Stimulated activated CD8-positive, alpha-beta memory T cell treated with anti-CD3 and anti-CD28 coated beads, Interleukin-7, amount 100 ng/mL, for 24 hours (primary cell): Measurements from ENCODE around the gene DHCR7.
A peak's percentile ranks its signal among the peaks of the same experiment; 100 is the strongest.

ENCODE experiments used
- DNase-seq: peaks from one replicate; pipeline ENCODE4 v3.0.0-alpha.2; 2020; ENCODE audit warnings: low read depth

Gene DHCR7

DNA sequence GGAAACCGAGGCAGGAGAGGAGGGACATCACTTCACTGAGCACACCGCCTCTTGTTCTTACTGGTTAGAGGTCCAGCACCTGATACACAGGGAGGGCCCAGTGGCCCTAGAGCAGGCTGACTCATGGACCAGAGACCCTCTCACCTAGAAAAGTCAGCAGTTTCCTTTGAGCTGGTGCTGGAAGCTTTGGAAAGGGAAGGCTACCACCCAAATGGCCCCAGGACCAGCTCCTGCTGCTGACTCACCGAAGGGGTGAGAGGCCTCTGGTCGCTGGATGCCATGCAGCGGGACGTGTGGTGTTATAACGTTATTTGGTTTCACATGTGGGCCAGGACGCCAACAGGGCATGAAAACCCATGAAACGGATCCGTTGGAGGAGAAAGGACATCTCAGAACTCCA, 8.6 kb upstream of the DHCR7 start:
- DNase-seq: no peak

DNA sequence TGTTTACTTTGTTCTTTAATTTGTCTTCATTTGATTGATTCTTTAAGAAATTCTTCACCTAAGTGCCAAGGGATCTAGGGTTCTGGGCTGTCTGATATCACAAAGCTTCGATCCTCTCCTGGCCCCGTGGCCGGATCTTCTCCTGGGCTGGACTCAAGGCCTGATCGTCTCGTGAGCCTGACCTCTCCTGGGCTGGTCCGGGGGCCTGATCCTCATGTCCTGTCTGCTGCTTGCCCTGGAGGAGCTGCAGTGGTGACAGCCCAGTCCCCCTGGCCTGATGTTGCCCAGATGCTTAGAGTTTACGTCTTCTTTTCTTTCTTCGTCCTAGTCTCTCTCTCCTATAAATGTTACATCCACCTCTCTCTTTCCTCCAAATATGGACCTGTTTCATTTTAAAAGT, 8.1 kb upstream of the DHCR7 start:
- no peak for DNase-seq

DNA sequence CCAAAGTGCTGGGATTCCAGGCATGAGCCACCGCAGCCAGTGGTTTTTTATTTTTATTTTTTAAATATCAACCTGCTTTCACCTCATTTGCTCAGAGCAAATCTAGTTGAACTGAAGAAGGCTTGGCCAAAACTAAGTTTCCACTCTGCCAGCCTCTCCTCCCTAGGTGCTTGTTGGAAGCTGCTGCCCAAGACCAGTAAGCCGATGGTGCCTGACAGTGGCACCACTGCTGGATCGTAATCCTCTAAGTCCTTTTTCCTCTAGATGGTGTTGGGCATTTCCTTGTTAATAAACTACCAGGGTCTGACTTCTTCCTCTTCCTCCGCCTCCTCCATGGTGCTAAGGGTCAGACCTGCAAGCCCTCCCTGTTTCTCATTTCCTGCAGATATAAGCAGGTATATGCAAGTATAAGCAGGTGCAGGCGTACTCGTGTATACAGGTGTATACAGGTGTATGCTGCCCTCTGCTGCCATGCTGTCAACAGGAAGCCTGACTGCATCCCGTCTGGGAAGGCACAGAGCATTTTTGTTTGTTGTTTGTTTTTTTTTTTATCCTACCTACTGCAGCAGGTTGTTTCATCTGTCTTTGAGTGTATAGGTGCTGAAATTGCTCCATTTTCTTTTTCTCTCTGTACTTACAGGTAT, 6.4 kb upstream of the DHCR7 start:
- DNase-seq: no peak

DNA sequence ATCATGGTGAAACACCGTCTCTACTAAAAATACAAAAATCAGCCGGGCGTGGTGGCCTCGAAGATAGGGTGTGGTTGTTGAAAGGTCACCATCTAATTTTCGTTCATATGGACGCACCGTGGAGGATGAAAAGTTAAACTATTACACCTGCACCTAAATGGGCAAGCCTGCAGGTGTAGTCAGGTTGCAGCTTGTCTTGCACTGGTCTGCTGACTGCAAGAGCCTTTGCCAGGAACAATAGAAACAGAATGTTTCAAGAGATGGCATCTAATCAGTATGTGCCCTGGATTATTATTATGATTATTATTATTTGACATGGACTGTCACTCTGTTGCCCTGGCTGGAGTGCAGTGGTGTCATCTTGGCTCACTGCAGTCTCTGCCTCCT, 5.7 kb upstream of the DHCR7 start:
- DNase-seq: no peak

DNA sequence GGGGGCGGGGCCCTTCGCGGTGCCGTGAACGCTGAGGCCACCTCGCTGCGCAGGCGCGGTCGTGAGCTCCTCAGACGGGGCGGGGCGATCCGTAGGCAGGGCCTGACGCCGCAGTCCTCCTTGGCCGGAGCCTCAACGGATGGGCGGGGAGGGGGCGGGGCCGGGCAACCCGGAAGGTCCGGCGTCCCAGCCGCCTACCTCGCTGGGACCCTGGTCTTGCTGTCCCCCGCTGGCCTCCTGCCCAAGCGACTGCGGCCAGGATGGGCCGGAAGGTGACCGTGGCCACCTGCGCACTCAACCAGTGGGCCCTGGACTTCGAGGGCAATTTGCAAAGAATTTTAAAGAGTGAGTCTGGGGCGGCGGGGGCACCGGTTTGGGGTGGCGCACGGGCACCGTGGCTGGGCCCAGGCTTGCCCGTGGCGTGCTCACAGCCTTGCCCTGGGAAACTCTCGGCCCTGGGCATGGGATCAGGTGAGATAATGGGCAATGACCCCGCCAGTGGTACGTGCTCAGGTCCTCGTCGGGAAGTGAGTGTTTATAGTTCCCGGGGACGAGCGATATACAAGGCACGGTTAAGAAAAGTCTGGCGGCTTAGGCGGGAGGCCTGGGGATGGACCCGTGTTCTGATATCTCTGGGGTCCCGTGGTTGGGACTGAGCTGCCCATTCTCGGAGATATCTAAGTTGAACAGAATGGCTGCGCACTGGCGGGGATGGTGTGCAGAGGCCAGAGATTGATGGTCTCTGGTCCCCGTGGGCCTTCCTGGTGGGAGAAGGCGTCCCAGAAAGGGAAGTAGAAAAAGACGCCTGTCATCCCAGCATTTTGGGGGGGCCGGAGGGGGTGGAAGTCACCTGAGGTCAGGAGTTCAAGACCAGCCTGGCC, 5.1 kb upstream of the DHCR7 start, which contains the start of gene NADSYN1:
Gene NADSYN1, plus strand, starts transcription at position 167 of the 881 bp plus-strand sequence. Its CDS starts 94 bp downstream, at position 261.
- DNase-seq: peak; percentile 88

DNA sequence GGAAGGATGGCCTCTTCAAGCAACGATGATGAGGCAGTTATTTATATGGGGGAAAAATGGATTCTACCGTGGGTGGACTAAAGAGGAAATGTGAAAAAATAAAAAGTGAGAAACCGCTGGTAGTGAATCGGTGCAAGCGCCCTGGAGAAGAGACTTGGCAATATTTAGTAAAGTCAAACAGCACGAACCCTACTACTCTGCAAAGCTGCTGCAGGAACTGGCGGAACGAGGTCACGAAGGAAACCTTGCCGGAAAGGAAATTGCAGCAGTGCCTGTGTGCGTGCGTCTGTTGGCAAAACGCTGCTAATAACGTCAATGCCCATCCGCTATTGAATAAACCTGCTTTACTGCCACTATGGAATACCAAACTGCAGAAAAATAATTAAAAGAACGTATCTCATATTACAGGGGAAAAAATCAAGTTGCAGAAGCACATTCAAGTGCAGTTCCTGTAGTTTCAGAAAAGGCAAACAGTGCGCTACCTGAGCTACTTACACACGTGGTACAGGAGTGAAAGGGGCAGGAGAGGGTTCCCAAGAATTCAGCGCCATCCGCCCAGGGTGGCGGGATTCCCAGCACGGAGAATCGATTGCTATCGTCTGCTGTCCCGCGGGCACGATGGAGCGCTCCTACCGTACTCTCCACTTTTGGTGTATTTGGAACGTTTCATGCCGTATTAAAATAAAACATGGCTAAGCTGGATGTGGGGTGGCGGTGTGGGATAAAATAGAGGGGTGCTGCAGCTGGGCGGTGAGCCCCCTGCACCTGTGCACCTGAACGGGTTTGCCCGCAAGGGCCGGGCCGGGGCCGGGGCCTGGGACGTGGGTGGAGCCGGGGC, 4.2 kb upstream of the DHCR7 start:
- DNase-seq: no peak

DNA sequence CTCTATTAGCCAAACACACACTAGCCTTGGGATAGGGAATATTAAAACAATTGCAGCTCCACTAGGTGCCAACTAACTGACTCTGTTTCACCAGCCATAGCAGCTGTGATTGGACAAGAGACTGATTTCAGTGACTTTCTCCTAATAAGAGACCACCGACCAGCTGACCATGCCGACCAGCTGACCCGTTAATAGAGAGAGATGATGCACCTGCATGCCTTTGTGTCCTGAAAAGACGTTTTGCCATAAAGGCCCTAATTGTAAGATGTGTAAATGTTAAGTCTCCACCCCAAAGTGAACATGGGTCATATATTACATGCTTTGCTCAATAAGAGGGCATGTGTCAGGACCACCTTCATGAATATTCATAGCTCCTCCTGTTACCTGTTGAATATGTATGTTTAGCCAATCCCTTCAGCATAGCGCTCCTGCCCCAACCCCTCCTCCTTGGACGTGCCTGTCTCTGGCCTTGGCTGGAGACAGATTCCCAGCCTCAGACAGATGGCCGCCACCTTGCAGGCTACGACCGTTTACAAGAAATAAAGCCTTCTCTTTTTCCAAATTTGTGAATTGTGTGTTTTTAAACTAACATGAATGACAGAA, 3.5 kb upstream of the DHCR7 start:
- DNase-seq: no peak

DNA sequence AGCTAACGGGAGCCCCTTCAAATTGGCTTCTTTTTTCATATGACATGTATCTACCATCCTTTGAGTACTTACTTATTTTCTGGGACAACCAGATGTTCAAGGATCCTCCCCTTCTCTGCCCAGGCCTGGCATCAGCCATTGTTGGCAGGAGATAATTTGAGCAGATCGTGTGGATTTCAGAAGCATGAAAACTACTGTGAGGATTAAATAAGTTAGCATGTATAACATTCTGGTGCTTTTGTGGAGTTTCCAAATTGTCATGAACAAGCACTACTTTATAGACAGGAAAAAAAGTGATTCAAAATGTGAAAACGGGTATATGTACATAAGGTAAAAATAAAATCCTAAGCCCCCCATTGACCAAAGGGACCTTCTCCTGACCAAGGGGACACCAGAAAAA, 2.7 kb upstream of the DHCR7 start:
- no peak for DNase-seq

DNA sequence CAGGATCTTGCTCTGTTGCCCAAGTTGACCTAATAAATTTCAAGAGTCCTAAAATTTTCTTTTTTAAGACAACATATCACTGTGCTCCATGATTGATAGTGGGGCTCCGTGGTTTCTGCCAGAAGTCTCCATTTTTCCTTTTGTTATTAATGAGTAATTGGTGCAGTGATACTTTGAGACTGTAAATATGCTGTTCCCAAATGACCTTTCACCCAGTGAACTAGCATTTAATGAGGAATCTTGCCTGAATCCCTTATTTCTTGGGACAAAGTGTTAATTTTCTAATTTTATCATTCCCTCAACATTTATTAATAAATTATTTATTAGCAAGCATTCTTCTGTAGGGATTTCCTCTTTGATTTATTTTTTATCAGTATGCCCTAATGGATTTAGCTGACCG, 2.3 kb upstream of the DHCR7 start:
- no peak for DNase-seq

DNA sequence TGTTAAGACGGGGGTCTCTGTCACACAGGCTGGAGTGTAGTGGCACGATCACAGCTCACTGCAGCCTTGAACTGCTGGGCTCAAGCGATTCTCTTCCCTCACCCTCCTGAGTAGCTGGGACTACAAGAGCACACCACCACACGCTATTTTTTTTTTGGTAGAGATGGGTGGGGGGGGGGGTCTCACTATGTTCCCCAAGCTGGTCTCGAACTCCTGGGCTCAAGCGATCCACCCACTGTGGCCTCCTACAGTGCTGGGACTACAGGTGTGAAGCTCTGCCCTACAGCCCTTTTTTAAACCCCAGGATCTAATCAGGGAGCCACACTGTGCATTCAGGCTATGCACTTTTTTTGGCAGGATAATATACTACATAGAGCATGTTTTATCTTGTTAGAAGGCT, 1.4 kb upstream of the DHCR7 start:
- DNase-seq: no peak

DNA sequence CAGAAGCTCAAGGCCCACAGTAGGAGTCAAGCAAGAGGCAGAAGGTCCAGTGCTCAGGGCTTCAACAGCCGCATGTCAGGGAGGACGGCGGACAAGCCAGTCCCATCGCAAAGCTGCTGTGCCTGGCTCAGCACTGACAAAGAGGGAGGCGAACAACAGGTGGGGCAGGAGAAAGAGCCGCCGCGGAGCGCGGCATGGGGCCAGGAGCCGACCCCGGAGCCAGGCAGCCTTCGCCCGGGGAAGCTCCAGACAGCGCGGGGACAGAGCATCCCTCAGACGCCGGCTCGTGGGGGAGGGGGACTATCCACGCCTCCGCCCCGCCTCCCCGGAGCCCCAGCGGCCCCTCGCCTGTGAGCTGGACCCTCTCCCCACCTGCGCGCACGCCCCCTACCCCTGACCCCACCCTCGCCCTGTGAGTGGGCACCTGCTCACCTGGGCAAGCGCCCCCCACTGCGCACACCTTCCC, 369 bp downstream of the DHCR7 start:
- DNase-seq: no peak

DNA sequence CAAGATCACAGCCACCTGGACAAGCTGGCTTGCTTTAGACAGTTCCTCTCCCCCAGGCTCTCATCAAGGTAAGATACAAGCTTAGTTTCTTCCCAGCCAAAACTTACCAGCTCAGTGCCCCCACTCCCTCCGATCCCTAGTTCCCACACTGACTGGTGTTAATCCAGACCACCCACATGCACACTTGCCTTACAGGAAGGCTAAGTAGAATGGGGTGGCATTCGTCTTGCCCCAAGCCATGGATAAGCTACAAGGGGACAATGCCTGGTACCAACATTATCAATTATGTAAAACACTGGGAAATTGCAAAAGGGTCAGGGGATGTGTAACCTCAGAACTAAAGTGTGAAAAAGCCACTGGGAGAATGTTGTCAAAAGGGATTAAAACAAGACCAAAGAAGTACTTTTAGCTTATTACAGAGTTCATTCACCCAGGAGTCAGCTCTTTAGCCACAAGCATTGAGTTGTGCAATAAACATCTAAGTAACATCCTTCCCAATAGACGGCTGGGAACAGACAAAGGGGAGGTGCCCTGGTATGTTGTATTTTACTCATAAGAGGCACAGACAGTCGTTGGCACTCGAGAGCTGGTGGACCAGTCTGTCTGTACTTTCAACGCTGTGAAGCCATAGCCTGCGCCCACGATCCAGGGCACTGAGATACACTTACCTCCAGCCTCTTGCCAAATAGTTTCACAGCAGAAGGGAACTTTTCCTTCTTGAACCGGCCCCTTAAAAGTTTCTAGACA, 1.1 kb downstream of the DHCR7 start:
- DNase-seq: no peak

DNA sequence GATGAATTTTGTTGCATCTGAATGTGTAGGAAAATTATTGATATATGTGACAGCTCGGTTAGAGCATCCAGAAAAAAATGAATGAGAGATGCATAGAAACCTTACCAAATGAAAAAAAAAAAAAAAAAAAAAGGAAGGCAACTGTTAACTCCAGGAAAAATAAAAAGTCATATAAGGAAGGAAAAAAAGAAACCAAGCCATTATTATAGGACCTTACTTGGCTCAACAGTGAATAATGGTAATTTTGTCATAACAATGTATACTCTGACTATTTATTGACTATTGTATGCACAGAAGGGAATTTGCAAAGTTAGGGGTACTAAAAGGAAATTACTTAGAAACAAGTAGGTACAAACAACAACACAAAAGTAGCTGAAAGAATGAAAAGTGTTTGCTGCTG, 2.0 kb downstream of the DHCR7 start:
- DNase-seq: no peak

DNA sequence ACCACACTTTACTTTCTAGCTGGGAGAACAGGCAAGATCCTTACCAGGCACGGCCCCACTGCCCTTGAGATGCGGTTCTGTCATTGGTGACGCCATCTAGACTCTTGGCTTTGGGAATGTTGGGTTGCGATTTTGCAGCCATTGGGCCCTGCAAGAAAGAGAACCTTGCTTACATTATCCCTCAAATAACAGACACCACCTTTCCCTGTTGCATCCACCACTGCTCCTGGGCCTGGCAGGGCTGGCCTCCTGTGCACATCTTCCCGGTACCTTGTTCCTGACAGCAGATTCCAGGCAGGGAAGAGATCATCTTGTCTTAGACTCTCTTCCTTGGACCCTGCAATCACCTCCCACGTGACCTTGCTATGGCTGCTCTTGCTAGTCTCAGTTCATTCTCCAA, 3.4 kb downstream of the DHCR7 start:
- DNase-seq: no peak

DNA sequence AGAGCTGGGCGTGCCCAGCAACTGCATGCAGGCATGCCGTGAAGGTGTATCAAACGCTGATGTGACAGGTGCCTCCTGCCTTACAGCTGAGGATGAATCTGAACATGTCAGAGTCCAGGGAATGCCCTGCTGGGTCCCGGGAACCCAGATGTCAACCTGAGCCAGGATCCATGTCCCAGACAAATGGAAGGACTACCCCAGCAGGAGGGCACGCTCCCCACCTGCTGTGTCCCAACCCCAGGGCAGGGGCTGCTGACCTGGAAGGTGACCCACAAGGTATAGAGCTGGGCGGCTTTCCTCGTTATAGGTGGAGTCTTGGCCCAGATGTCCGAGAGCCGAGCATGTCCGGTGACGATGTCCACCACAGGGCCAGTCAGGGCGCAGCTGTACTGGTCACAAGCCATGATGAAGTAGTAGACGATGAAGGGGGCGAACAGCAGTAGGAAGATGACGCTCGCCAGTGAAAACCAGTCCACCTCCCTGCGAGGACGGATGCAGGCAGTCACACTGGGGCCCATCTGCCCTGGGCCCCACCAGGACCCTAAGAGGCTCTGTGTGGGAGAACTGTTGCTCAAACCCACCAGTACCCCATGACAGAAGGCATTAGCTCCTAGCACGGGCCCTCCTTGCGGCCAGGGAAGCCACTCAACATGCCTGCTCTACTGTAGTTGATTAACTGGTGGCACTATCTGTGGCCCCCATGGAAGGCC, 4.3 kb downstream of the DHCR7 start:
- DNase-seq: no peak

DNA sequence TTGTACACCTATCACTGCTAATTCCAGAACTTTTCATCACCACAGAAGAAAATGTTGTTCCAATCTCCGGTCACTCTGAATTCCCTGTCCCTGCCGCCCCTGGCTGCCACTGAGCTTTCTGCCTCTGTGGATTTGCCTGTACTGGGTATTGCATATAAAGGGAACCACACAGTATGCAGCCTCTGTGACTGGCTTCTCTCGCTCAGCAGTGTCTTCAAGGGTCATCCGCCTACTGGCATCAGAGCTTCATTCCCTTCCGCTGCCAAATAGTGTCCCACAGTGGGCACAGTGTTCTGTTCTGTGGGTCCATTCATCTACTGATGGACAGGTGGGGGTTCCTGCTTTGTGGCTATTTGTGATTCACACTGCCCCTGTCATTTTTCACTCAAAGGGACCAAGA, 5.3 kb downstream of the DHCR7 start:
- no peak for DNase-seq

DNA sequence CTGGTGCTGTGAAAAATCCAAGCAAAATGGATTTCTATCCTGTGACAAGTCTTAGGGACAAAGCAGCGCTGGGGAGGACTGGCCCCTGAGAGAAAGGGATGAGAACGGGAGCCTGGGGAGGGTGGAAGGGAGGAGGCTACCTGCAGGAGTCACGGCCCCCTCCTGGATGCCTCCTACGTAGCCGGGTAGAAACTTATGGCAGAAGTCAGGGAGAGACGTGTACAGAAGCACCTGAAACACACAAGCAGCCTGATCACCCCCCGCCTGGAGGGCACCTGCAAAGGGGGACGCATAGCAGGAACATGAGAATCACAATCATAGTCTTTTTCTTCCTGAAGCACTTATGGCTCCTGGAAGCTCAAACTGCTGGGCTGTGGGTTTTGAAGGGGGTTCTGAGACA, 6.1 kb downstream of the DHCR7 start:
- DNase-seq: no peak

DNA sequence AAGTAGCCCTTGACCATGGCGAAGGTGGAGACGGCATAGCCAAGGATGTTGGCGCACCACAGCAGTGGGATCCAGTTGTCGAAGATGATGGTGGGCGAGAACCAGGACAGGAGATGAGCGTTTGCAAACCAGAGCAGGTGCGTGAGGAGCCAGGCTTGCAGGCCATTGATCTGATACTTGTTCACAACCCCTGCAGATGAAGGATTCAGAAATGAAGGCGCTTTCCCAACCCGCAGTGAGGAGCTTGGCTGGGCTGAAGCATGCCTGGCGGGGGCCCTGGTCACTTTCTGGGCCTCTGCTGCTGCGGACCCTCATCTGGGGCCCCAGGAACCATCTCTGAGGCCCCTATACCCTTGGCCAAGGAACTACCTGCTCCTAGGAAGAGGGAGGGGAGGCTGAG, 6.9 kb downstream of the DHCR7 start:
- DNase-seq: no peak

DNA sequence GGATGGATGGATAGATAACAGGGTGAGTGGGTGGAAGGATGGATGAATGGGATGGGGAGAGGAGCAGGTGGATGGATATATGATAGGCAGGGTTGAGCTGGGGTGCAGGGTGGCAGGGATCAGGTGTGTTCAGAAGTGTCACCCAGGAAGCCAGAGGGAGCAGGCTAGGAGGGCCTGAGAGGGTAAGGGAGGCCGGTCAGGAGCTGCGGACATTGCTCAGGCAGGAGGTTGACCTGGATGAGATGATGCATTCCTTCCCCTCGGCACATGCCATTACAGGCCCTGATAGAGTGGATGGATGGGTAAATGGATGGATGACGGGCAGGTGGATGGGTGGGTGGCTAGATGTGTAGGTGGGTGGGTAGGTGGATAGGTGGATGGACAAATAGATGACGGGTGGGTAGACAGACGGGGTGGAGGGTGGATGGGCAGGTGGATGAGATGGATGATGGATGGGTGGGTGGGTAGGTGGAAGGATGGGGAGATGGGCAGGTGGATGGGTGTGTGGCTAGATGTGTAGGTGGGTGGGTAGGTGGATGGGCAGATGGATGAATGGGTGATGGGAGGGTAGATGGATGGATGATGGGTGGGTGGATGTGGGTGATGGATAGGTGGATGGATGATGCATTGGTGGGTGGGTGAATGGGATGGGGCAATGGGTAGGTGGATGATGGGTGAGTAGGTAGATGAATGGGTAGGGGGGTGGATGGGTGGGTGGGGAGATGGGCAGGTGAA, 8.0 kb downstream of the DHCR7 start:
- no peak for DNase-seq

DNA sequence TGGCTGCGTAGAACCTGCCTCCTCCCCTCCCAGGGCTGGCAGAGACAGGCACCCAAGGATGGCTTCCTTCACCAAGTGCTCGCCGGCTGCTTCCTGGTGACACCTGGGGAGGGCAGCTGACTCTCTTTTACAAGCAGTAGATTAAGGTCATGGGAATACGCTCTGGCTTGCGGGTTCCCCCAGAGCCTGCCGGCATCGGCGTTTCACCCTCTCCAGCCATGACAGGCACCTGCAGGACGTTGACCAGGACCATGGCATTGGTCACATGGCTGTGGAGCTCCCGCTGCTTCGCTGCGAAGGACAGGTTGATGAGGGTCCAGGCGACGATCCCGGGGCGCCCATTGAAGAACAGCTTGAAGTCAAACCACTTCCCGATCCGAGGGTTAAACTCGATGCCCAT, 9.5 kb downstream of the DHCR7 start:
- DNase-seq: no peak
